GM10248 (cell line): ENCODE measurements around the gene SFMBT2.

Source experiments
- CTCF ChIA-PET: fragments of 300-600 bp; sonication (Branson Sonifier 250); formaldehyde crosslinking; extraction: SDS; loops from one replicate; lab custom pipeline; 2021; ENCODE audit warnings: antibody characterized with exemption; lab: Yijun Ruan, JAX
- POLR2A ChIA-PET: fragments of 350-650 bp; sonication (Branson Sonifier 250); formaldehyde crosslinking; extraction: SDS; loops from one replicate; lab custom pipeline; 2020; ENCODE audit warnings: antibody characterized with exemption; lab: Yijun Ruan, JAX
- DNase-seq: peaks from one replicate; pipeline ENCODE4 v3.0.0; 2012; ENCODE audit errors: extremely low spot score
- CTCF ChIP-seq: IDR thresholded peaks from 2 replicates; pipeline ENCODE4 v1.5.1; 2012; ENCODE audit warnings: mild to moderate bottlenecking, low read depth; ENCODE audit errors: extremely low read depth, missing control alignments, control extremely low read depth

The SFMBT2 gene

DNA sequence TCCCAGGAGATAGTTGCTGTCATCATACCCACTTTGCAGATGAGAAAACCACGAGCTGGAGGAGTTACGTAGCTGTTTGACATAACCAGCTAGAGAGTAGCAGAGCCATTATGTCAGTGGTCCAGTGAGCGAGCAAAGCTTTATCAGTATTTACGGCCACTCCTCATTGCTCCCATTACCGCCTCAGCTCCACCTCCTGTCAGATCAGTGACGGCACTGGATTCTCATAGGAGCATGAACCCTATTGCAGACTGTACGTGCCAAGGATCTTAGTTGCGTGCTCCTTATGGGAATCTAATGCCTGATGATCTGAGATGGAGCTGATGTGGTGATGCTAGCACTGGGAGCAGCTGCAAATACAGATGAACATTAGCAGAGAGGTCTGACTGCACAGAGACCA is 9.2 kb upstream of the SFMBT2 start:
- ChIA-PET CTCF (interaction anchor here (1.0 to 7.0 kb wide), 8 partner anchors 9 to 577 kb away, joined by 3 to 41 read pairs (median 4); no protein-coding TSS in a partner anchor), POLR2A (no interaction called here)
- no peak for DNase-seq
- no peak for TF ChIP-seq CTCF

DNA sequence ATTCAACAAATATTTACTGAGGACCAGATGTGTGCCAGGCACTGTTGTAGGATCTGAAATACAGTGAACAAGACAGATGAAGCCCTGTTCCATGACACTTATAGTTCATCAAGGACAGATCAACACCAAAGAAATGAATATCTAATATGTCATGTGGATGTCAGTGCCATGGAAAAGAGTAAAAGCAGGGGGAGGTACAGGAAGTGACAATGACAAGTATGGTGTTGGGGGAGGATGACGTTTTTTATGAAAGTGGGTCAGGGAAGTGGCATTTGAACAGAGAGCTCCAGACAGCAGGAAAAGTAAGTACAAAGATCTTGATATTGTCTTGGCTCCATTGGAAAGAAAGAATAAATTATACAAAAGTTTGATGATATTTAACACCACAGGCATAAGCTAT is 7.0 kb upstream of the SFMBT2 start:
- no peak for TF ChIP-seq CTCF
- POLR2A ChIA-PET = no interaction called here
- DNase-seq = no peak
- CTCF ChIA-PET = interaction anchor here (0.6 to 7.0 kb wide), 15 partner anchors 8 to 748 kb away, joined by 3 to 41 read pairs (median 4); no protein-coding TSS in a partner anchor

DNA sequence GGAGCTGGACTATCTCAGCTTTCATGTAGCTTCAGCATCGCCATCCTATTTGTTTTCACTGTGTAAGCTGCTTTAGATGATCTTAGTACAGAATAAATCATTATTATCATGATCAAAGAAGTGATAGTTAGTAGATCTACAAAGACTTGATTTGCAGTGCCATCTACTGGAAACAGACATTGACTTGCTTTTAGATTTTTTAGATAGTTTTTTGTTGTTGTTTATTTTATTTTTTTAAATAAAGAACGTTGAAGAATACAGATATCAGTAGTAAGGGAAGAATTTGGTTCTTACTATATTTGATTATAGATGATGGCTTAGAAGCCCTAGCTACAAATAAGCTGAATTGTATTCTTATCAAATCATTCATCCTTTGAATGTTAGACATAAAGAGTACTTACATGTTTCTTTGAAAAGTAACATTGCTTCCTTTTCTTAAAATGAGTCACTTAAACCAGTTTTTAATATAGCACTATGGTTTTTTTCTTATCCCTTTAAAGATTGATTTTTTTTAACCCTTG is 6.3 kb upstream of the SFMBT2 start:
- no peak for DNase-seq
- ChIA-PET CTCF (interaction anchor here (1.2 to 7.0 kb wide), 10 partner anchors 9 to 574 kb away, joined by 3 to 41 read pairs (median 4); no protein-coding TSS in a partner anchor), POLR2A (no interaction called here)
- peak; percentile 30 for TF ChIP-seq CTCF

- CTCF ChIA-PET = interaction anchor here (0.7 kb wide), 1 partner anchor 34 kb away, joined by 3 read pairs; no protein-coding TSS in a partner anchor
- DNase-seq = no peak
- TF ChIP-seq CTCF = no peak
- POLR2A ChIA-PET = no interaction called here
Observed at GRCh38 chr10:7414766-7415165, 3.9 kb upstream of the SFMBT2 start.

DNA sequence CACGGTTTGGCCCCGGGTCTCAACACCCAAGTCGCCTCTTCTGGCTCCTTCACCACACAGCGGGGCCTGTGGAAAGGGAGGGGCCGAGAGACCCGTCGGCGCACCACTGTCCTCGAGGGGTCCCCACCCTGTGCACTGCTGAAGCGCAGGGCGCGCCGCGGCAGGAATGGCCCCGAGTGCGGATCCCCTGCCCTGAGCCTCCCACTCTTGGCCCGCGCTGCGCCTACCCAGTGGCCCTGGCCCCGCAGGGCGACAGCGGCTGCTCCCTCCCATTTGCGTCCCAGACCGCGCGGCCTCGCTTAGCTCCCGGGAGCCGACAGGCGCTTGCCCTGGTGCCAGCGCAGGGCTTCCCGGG is 2.1 kb upstream of the SFMBT2 start:
- POLR2A ChIA-PET = no interaction called here
- CTCF ChIA-PET = interaction anchor here (1.0 kb wide), 1 partner anchor 250 kb away, joined by 3 read pairs; no protein-coding TSS in a partner anchor
- no peak for TF ChIP-seq CTCF
- no peak for DNase-seq

GRCh38 chr10:7412237-7412927 is 1.5 kb upstream of the SFMBT2 start:
- DNase-seq = peak; percentile 39
- no peak for TF ChIP-seq CTCF
- POLR2A ChIA-PET = no interaction called here
- CTCF ChIA-PET = interaction anchor here (1.0 to 2.2 kb wide), 5 partner anchors 9 to 494 kb away, joined by 3 to 13 read pairs (median 6); no protein-coding TSS in a partner anchor
